GM06990 (cell line): ENCODE results near the gene SPATA13.
"Not testable (repeated sequence)": the region's sequence is repeated elsewhere in the genome, so short reads cannot be mapped to it uniquely, and the experiment has no call there.

Source experiments
- DNase-seq: peaks from one replicate; pipeline ENCODE4 v3.0.0-alpha.2; 2011; ENCODE audit not compliant: insufficient read length; ENCODE audit errors: extremely low read depth
- H3K27me3 ChIP-seq: replicated peaks from 2 replicates; pipeline ENCODE4 v1.6.0; 2011; ENCODE audit warnings: low read length; ENCODE audit not compliant: control insufficient read depth, insufficient read depth
- H3K36me3 ChIP-seq: 2 replicates; pipeline ENCODE4 v1.5.1; 2011; ENCODE audit warnings: low read length; ENCODE audit not compliant: control insufficient read depth, insufficient read depth
- H3K4me3 ChIP-seq: replicated peaks from 2 replicates; pipeline ENCODE4 v1.5.1; 2011; ENCODE audit warnings: low read depth, mild to moderate bottlenecking, control low read depth, low read length
- CTCF ChIP-seq: IDR thresholded peaks from 2 replicates; pipeline ENCODE4 v1.5.1; 2011; ENCODE audit warnings: low read length, control low read depth, mild to moderate bottlenecking, inconsistent platforms; ENCODE audit not compliant: insufficient read depth, poor library complexity, severe bottlenecking

The SPATA13 gene

GRCh38 chr13:24308068-24308445 is 147.5 kb downstream of the SPATA13 start:
- no peak for TF ChIP-seq CTCF
- DNase-seq: no peak
- Histone ChIP-seq H3K36me3 (peaks cover 5% of the 10 kb centered on the region), H3K4me3 (no peak overlapping the region), H3K27me3 (no peaks in the 10 kb centered on the region)

DNA sequence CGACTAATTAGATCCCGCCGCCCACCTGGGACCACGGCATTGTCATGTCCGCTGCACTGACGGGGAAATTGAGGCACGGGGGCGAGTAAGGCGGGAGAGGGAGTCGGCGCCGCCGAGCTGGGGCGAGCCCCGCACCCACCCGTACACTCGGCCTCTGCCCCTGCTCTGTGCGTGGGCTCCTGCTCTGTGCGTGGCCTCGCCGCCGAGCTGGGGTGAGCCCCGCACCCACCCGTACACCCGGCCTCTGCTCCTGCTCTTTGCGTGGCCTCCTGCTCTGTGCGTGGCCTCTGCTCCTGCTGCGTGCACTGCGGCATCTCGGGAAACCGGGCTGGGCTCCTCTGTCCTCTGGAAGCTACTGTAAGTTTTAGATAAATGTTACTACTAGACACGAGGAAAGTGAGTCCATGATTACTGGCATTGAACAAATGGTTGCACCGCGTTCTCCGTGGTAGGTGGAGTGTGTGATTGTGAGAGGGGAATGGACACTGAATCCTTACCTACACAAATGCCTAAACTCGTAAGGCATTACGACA is 148.0 kb downstream of the SPATA13 start:
- H3K27me3 ChIP-seq: no peaks in the 10 kb centered on the region
- DNase-seq: no peak
- no peak overlapping the region for H3K4me3 ChIP-seq
- TF ChIP-seq CTCF: no peak
- peaks cover 2% of the 10 kb centered on the region; the same call in 1 of the 2 replicates for H3K36me3 ChIP-seq

GRCh38 chr13:24309300-24309699 is 148.8 kb downstream of the SPATA13 start, which contains the start of gene C1QTNF9:
Gene C1QTNF9 (plus strand): TSS chr13:24309580. CDS start chr13:24316004, 6,424 bp downstream.
- not testable (repeated sequence) for DNase-seq, H3K36me3 ChIP-seq, H3K4me3 ChIP-seq, H3K27me3 ChIP-seq

DNA sequence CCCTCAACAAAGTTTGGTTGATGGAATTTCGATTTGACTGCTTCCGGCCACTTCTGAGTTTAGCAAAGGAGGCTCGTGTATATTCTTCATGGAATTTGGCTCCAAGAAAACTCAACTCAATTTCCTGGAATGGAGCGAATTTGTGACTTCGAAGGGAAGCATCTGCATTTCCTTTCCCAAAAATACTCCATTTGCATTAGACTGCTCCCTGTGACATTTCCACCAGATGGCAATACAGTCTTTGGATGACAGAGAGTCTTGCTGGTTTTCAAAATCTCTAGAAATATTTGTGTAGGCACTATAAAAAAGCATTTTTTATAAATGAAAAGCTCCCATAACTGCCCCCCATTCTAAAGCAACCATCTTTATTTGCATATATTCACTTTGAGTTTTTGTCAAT is 152.9 kb downstream of the SPATA13 start:
- no peaks in the 10 kb centered on the region for H3K36me3 ChIP-seq
- H3K4me3 ChIP-seq: no peak overlapping the region
- H3K27me3 ChIP-seq: no peaks in the 10 kb centered on the region
- no peak for TF ChIP-seq CTCF
- DNase-seq: no peak

DNA sequence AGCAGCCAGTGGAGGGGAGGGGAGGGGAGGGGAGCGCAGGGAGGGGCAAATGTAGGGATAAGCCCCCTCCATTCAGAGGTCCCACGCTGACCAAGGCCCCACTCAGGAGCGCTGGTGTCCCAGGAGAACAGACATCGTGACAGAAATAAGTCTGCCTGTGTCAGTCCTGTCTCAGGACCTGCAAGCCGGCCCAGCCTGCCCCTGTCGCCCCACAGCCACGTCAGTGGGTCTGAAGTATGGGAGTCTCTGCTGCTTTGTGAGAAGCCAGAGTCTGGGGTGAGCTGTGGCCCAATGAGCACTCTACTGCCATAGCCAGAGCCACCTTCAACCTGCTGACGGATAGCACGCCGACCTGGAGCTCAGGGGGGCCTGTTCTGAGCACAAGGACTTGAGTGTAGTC is 157.3 kb downstream of the SPATA13 start:
- not testable (repeated sequence) for H3K27me3 ChIP-seq, DNase-seq, H3K36me3 ChIP-seq, H3K4me3 ChIP-seq

DNA sequence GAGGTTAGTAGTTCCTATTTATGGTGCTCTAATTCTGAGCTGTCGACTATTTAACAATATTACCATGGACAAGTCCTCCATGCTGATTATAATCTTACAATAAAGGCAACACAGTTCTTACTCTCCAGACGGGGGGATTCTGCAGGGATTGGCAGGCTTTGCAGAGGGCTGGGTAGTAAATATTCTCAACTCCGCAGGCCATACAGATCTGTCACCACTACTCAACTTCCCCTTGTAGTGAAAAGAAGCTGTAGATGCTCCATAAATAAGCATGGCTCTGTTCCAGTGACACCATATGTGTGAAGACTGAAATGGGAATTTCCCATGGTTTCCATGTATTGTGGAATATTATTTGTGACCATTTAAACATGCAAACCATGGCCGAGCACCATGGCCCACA is 158.4 kb downstream of the SPATA13 start:
- not testable (repeated sequence) for DNase-seq, H3K27me3 ChIP-seq, H3K36me3 ChIP-seq, H3K4me3 ChIP-seq

DNA sequence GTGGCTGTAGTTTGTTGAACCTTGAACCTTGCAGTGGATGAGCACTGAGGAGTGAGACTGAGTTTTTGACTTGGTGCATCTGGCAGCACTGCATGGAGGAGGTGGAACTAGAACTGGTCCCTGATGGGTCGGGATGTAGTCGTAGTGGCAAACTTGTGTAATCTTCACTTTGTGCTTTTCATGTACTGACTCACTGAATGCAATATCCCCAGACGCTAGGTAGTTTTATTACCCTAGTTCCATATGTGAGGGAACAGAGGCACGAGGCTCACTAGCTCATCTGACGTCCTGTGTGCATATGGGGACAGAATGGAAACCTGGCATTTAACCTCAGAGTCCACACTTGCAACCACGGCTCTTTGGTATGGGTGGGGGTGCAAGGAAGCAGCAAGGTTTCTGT is 159.1 kb downstream of the SPATA13 start:
- not testable (repeated sequence) for H3K36me3 ChIP-seq, DNase-seq, H3K27me3 ChIP-seq, H3K4me3 ChIP-seq

- DNase-seq, H3K27me3 ChIP-seq, H3K4me3 ChIP-seq, H3K36me3 ChIP-seq: not testable (repeated sequence)
Measured at GRCh38 chr13:24321416-24321815, 160.9 kb downstream of the SPATA13 start.
